ENCODE measurements around the gene NDUFAF8.
A peak's percentile ranks its signal among the peaks of the same experiment; 100 is the strongest.
"Not testable (repeated sequence)": the region's sequence is repeated elsewhere in the genome, so short reads cannot be mapped to it uniquely, and the experiment has no call there.

The NDUFAF8 gene

GRCh38 chr17:81223762-81224130 lies 15.4 kb upstream of the NDUFAF8 start:
- DNase-seq, result peak; percentile 51

- not testable (repeated sequence) for DNase-seq
Observed at GRCh38 chr17:81227630-81228029, 11.5 kb upstream of the NDUFAF8 start.

GRCh38 chr17:81228420-81228819 lies 10.7 kb upstream of the NDUFAF8 start:
- DNase-seq, result no peak

GRCh38 chr17:81228834-81229665 lies 10.1 kb upstream of the NDUFAF8 start:
- no peak for DNase-seq

GRCh38 chr17:81229666-81229920 lies 9.5 kb upstream of the NDUFAF8 start:
- DNase-seq, result no peak

- DNase-seq, result no peak
Observed at GRCh38 chr17:81230043-81230820, 8.9 kb upstream of the NDUFAF8 start.

GRCh38 chr17:81231121-81231645 lies 7.9 kb upstream of the NDUFAF8 start:
- no peak for DNase-seq

GRCh38 chr17:81231766-81232581 lies 7.1 kb upstream of the NDUFAF8 start:
- no peak for DNase-seq

- DNase-seq, result no peak
Observed at GRCh38 chr17:81232616-81233241, 6.4 kb upstream of the NDUFAF8 start.

GRCh38 chr17:81233316-81233715 lies 5.8 kb upstream of the NDUFAF8 start:
- no peak for DNase-seq

- no peak for DNase-seq
Observed at GRCh38 chr17:81233811-81234505, 5.2 kb upstream of the NDUFAF8 start.

- DNase-seq, result no peak
Observed at GRCh38 chr17:81234506-81234855, 4.6 kb upstream of the NDUFAF8 start.

- no peak for DNase-seq
Observed at GRCh38 chr17:81234940-81235821, 3.9 kb upstream of the NDUFAF8 start.

GRCh38 chr17:81235822-81236740 lies 3.0 kb upstream of the NDUFAF8 start:
- DNase-seq, result no peak

GRCh38 chr17:81236784-81237183 lies 2.3 kb upstream of the NDUFAF8 start:
- no peak for DNase-seq

- DNase-seq, result no peak
Observed at GRCh38 chr17:81237591-81238489, 1.3 kb upstream of the NDUFAF8 start.

- DNase-seq, result no peak
Observed at GRCh38 chr17:81238490-81238814, 666 bp upstream of the NDUFAF8 start.

- peak; percentile 15 for DNase-seq
Observed at GRCh38 chr17:81239714-81240555, 817 bp downstream of the NDUFAF8 start.

Data from NCI-H1092 treated with DMSO at 0.1 percent for 48 hours (cell line).